CD4-positive, alpha-beta T cell treated with Interleukin-21 for 1 hour (primary cell): ENCODE measurements around the gene GNAZ.

ENCODE experiments used
- DNase-seq: peaks from one replicate; pipeline ENCODE4 v3.0.0-alpha.2; 2020

Gene GNAZ

GRCh38 chr22:23161029-23161428 is 90.7 kb downstream of the GNAZ start:
- no peak for DNase-seq

GRCh38 chr22:23161574-23161973 is 91.3 kb downstream of the GNAZ start:
- no peak for DNase-seq

- no peak for DNase-seq
Observed at GRCh38 chr22:23163665-23164064, 93.3 kb downstream of the GNAZ start.

DNA sequence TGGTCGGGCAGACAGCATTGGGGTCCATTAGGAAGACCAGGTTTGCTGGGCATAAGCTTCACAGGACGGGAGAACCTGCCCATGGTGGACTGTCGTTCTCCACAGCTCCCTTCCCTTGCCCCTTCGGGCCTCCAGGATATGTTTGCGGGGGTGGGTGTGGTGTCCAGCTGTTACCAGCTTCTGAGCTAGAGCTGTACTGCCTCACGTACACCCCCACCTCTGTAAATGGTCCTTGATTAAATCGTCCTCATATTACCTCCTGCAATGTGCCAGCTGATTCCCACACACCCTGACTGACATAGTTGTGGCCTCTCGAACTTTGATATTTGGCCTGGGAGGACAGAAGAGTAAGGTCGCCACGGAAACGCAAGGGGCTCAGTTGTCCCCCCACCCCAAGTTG is 93.8 kb downstream of the GNAZ start:
- DNase-seq = no peak

GRCh38 chr22:23166042-23166831 is 95.9 kb downstream of the GNAZ start:
- DNase-seq = no peak

GRCh38 chr22:23166841-23167616 is 96.7 kb downstream of the GNAZ start:
- DNase-seq = no peak

- DNase-seq = no peak
Observed at GRCh38 chr22:23168391-23169042, 98.2 kb downstream of the GNAZ start.

GRCh38 chr22:23169043-23169406 is 98.7 kb downstream of the GNAZ start:
- no peak for DNase-seq
